Measurements from ENCODE around the gene PCA3.
"Not testable (repeated sequence)": the region's sequence is repeated elsewhere in the genome, so short reads cannot be mapped to it uniquely, and the experiment has no call there.

PCA3 gene

GRCh38 chr9:76741524-76741923 is 22.7 kb upstream of the PCA3 start:
- H3K36me3 ChIP-seq (ENCODE audit: control insufficient read depth, low read length) = no peaks in the 10 kb centered on the region
- TF ChIP-seq CTCF (IDR thresholded peaks at IDR 0.05; ENCODE audit: low read depth, low read length, poor library complexity, severe bottlenecking) (no peak), EZH2phosphoT487 (IDR thresholded peaks at IDR 0.05; ENCODE audit: borderline replicate concordance, low read length) (no peak)
- H3K9me3 ChIP-seq (ENCODE audit: control insufficient read depth, insufficient read depth, low read length) = no peaks in the 10 kb centered on the region
- H3K4me1 ChIP-seq (ENCODE audit: control insufficient read depth, low read length) = no peaks in the 10 kb centered on the region
- H3F3A ChIP-seq (ENCODE audit: control insufficient read depth, insufficient read depth) = no peaks in the 10 kb centered on the region
- H3K4me2 ChIP-seq (ENCODE audit: low read length) = no peak overlapping the region
- H3K79me2 ChIP-seq (ENCODE audit: control insufficient read depth, low read length) = no peaks in the 10 kb centered on the region
- H3K9me2 ChIP-seq (replicated peaks; ENCODE audit: control insufficient read depth, low read length) = no peaks in the 10 kb centered on the region
- H3K4me3 ChIP-seq (ENCODE audit: low read length) = no peak overlapping the region
- no peak overlapping the region for H3K27ac ChIP-seq (ENCODE audit: low read depth, low read length)
- no peaks in the 10 kb centered on the region for H4K20me1 ChIP-seq (ENCODE audit: control insufficient read depth, insufficient read depth, low read depth, low read length)
- H3K27me3 ChIP-seq (ENCODE audit: control insufficient read depth, low read length) = 0 out of 2 replicates have a peak, but pooled peaks cover under 1% of the 10 kb centered on the region

- not testable (repeated sequence) for H3K4me3 ChIP-seq (ENCODE audit: low read length); H4K20me1 ChIP-seq (ENCODE audit: control insufficient read depth, insufficient read depth, low read depth, low read length); H3K79me2 ChIP-seq (ENCODE audit: control insufficient read depth, low read length); H3K4me1 ChIP-seq (ENCODE audit: control insufficient read depth, low read length); H3F3A ChIP-seq (ENCODE audit: control insufficient read depth, insufficient read depth); H3K36me3 ChIP-seq (ENCODE audit: control insufficient read depth, low read length); H3K9me3 ChIP-seq (ENCODE audit: control insufficient read depth, insufficient read depth, low read length); H3K9me2 ChIP-seq (replicated peaks; ENCODE audit: control insufficient read depth, low read length); H3K27me3 ChIP-seq (ENCODE audit: control insufficient read depth, low read length); H3K4me2 ChIP-seq (ENCODE audit: low read length); H3K27ac ChIP-seq (ENCODE audit: low read depth, low read length)
These were observed 21.3 kb upstream of the PCA3 start for GRCh38 chr9:76742890-76743289.

- Histone ChIP-seq H3K27me3 (ENCODE audit: control insufficient read depth, low read length) (no peaks in the 10 kb centered on the region; the same call in none of the 2 replicates), H3K27ac (ENCODE audit: low read depth, low read length) (no peak overlapping the region), H3K4me1 (ENCODE audit: control insufficient read depth, low read length) (no peaks in the 10 kb centered on the region), H3K4me2 (ENCODE audit: low read length) (no peak overlapping the region), H4K20me1 (ENCODE audit: control insufficient read depth, insufficient read depth, low read depth, low read length) (no peaks in the 10 kb centered on the region), H3K9me3 (ENCODE audit: control insufficient read depth, insufficient read depth, low read length) (no peaks in the 10 kb centered on the region), H3F3A (ENCODE audit: control insufficient read depth, insufficient read depth) (no peaks in the 10 kb centered on the region), H3K36me3 (ENCODE audit: control insufficient read depth, low read length) (no peaks in the 10 kb centered on the region), H3K9me2 (replicated peaks; ENCODE audit: control insufficient read depth, low read length) (no peaks in the 10 kb centered on the region), H3K79me2 (ENCODE audit: control insufficient read depth, low read length) (no peaks in the 10 kb centered on the region), H3K4me3 (ENCODE audit: low read length) (no peak overlapping the region)
- TF ChIP-seq EZH2phosphoT487 (IDR thresholded peaks at IDR 0.05; ENCODE audit: borderline replicate concordance, low read length) (no peak), CTCF (IDR thresholded peaks at IDR 0.05; ENCODE audit: low read depth, low read length, poor library complexity, severe bottlenecking) (no peak)
These were observed 20.3 kb upstream of the PCA3 start for GRCh38 chr9:76743931-76744330.

- Histone ChIP-seq H3K4me2 (ENCODE audit: low read length) (no peak overlapping the region), H3F3A (ENCODE audit: control insufficient read depth, insufficient read depth) (no peaks in the 10 kb centered on the region), H3K27me3 (ENCODE audit: control insufficient read depth, low read length) (no peaks in the 10 kb centered on the region; the same call in none of the 2 replicates), H3K36me3 (ENCODE audit: control insufficient read depth, low read length) (no peaks in the 10 kb centered on the region), H3K79me2 (ENCODE audit: control insufficient read depth, low read length) (no peaks in the 10 kb centered on the region), H3K9me2 (replicated peaks; ENCODE audit: control insufficient read depth, low read length) (no peaks in the 10 kb centered on the region), H3K4me3 (ENCODE audit: low read length) (no peak overlapping the region), H3K27ac (ENCODE audit: low read depth, low read length) (no peak overlapping the region), H4K20me1 (ENCODE audit: control insufficient read depth, insufficient read depth, low read depth, low read length) (no peaks in the 10 kb centered on the region), H3K9me3 (ENCODE audit: control insufficient read depth, insufficient read depth, low read length) (no peaks in the 10 kb centered on the region), H3K4me1 (ENCODE audit: control insufficient read depth, low read length) (no peaks in the 10 kb centered on the region)
- TF ChIP-seq EZH2phosphoT487 (IDR thresholded peaks at IDR 0.05; ENCODE audit: borderline replicate concordance, low read length) (no peak), CTCF (IDR thresholded peaks at IDR 0.05; ENCODE audit: low read depth, low read length, poor library complexity, severe bottlenecking) (no peak)
These were observed 19.9 kb upstream of the PCA3 start for GRCh38 chr9:76744336-76744735.

Data from DOHH2 (cell line).